ENCODE data around the gene PATL1. TPM values are rescaled to one million over a fixed set of nuclear protein-coding genes. Genes with fewer than 3 reads are reported as not detected.

PATL1 gene
- total and polyA plus RNA-seq, 2 of the 4 experiments (the other 2 are of a cell fraction): 3.9 to 29.7 TPM

- WGBS, 2 experiments (ENCODE audit: extremely low coverage in 2 of 2, insufficient read length in 1 of 2): no CpG with 5 or more reads among the region's 2 CpGs
- no peak for ATAC-seq (ENCODE audit: low read depth)
Observed at GRCh38 chr11:59691156-59691555, 22.3 kb upstream of the PATL1 start.

More at GRCh38 chr11:59691156-59691555, 22.3 kb upstream of the PATL1 start:
- no peak overlapping the region for H2BK5ac ChIP-seq (ENCODE audit: low read depth, low read length, poor library complexity, severe bottlenecking)
- in situ Hi-C loops (cut with MboI; ENCODE audit: low sequenced_read_pairs): no loop called here
- H3K14ac ChIP-seq (replicated peaks; ENCODE audit: low read depth, low read length): no peak overlapping the region
- no peak overlapping the region for H2AK5ac ChIP-seq (ENCODE audit: low read depth, low read length)
- TF ChIP-seq POLR2A (IDR thresholded peaks at IDR 0.05; ENCODE audit: low read depth, low read length) (no peak), CHD1 (IDR thresholded peaks at IDR 0.05; ENCODE audit: low read depth, low read length) (no peak), CTCF (conservative IDR thresholded peaks at IDR 0.05; ENCODE audit: low read depth, low read length) (no peak)
- H2AFZ ChIP-seq (replicated peaks; ENCODE audit: low read length, poor library complexity): no peak overlapping the region
- CTCF ChIA-PET: interaction anchor here (0.5 to 1.4 kb wide), 2 partner anchors 11 to 12 kb away, joined by 3 to 4 read pairs; no protein-coding TSS in a partner anchor
- H2BK20ac ChIP-seq (ENCODE audit: low read depth, low read length): no peak overlapping the region
- H3K4me2 ChIP-seq (ENCODE audit: low read depth, low read length): no peak overlapping the region
- H3K79me1 ChIP-seq (ENCODE audit: low read depth in 1 of 2, low read length in 2 of 2): no peaks in the 10 kb centered on the region
- H3K4me3 ChIP-seq (ENCODE audit: insufficient read depth, low read depth, low read length): no peak overlapping the region
- H2AK9ac ChIP-seq (replicated peaks; ENCODE audit: low read depth, low read length, poor library complexity): no peak overlapping the region
- no peak overlapping the region for H3K9ac ChIP-seq (ENCODE audit: low read depth, low read length)
- no peak overlapping the region for H2BK120ac ChIP-seq (ENCODE audit: low read depth, low read length)
- H3K9me1 ChIP-seq (ENCODE audit: insufficient read depth, low read length): no peaks in the 10 kb centered on the region
- dilution Hi-C loops (cut with HindIII; ENCODE audit: low sequenced_read_pairs, unreplicated experiment): no loop called here
- H4K20me1 ChIP-seq (ENCODE audit: insufficient read depth, low read length): no peaks in the 10 kb centered on the region
- no peak overlapping the region for H3K4ac ChIP-seq (ENCODE audit: low read depth, low read length)
- no peak for DNase-seq
- no peak overlapping the region for H3K56ac ChIP-seq (ENCODE audit: extremely low read depth, insufficient read depth, low read length)
- POLR2A ChIA-PET (ENCODE audit: unreplicated experiment): no interaction called here
- H4K8ac ChIP-seq (ENCODE audit: low read depth in 2 of 2, low read length in 2 of 2): no peak overlapping the region
- H3K23ac ChIP-seq (ENCODE audit: low read depth, low read length): no peak overlapping the region
- no peak overlapping the region for H3K18ac ChIP-seq (ENCODE audit: low read depth, low read length)
- no TSS peak for BruUV-seq (replicated peaks)
- peaks cover 3% of the 10 kb centered on the region for H3K9me3 ChIP-seq (ENCODE audit: control insufficient read depth, insufficient read depth, low read length)
- intact Hi-C loops (cut with micrococcal nuclease): no loop called here
- H2BK15ac ChIP-seq (ENCODE audit: low read depth, low read length): no peak overlapping the region
- no peak overlapping the region for H4K5ac ChIP-seq (ENCODE audit: low read depth, low read length)
- no peaks in the 10 kb centered on the region for H3K36me3 ChIP-seq (ENCODE audit: control insufficient read depth, insufficient read depth, low read length)
- no peaks in the 10 kb centered on the region for H3K4me1 ChIP-seq (ENCODE audit: control insufficient read depth, insufficient read depth, low read length)
- H3K27ac ChIP-seq (ENCODE audit: insufficient read depth, low read length): no peak overlapping the region
- no peaks in the 10 kb centered on the region; the same call in 1 of the 2 replicates for H3K27me3 ChIP-seq (ENCODE audit: control insufficient read depth, insufficient read depth, low read length)
- H4K91ac ChIP-seq (ENCODE audit: insufficient read depth, low read depth, low read length): no peak overlapping the region
